SK-N-SH (cell line): ENCODE measurements around the gene SFSWAP. TPM values are rescaled to one million over a fixed set of nuclear protein-coding genes. Genes with fewer than 3 reads are reported as not detected.

Experiments used
- CTCF ChIA-PET: fragments of 300-600, 350-600 bp; formaldehyde crosslinking; extraction: SDS; loops from one replicate; lab custom pipeline; 2021; lab: Yijun Ruan, JAX
- POLR2A ChIA-PET: fragments of 350-600 bp; sonication (Branson Sonifier 250); formaldehyde crosslinking; extraction: SDS; loops from one replicate; lab custom pipeline; 2020; ENCODE audit warnings: antibody characterized with exemption, inconsistent platforms; lab: Yijun Ruan, JAX
- DNase-seq: peaks from one replicate; pipeline ENCODE4 v3.0.0; 2012
- H2AFZ ChIP-seq: fragments of 200-600 bp; sonication (generic); 2 replicates; pipeline ENCODE4 v1.8.1; 2016; ENCODE audit warnings: antibody characterized with exemption, mild to moderate bottlenecking, low read depth
- H3F3A ChIP-seq: fragments of 200-600 bp; sonication (generic); replicated peaks from 2 replicates; pipeline ENCODE3; 2016; ENCODE audit warnings: antibody characterized with exemption, mild to moderate bottlenecking; ENCODE audit not compliant: insufficient read depth
- H3K27ac ChIP-seq, 2 experiments: fragments of 200-500 bp in 1 of 2; fragments of 200-600 bp in 1 of 2; sonication (Bioruptor generic) in 1 of 2; sonication (generic), shearing (Covaris generic) in 1 of 2; 2 replicates each; pipeline versions ENCODE4 v1.5.1 to v1.6.1; 2014 to 2016; ENCODE audit warnings: low read depth in 2 of 2, inconsistent platforms in 1 of 2, low read length in 1 of 2, mild to moderate bottlenecking in 1 of 2, mixed read lengths in 1 of 2
- H3K27me3 ChIP-seq: fragments of 200-600 bp; sonication (generic), shearing (Covaris generic); 2 replicates; pipeline ENCODE4 v1.6.1; 2016; ENCODE audit warnings: mixed run types; ENCODE audit not compliant: insufficient read depth
- H3K36me3 ChIP-seq, 2 experiments: fragments of 200-500 bp in 1 of 2; fragments of 200-600 bp in 1 of 2; sonication (Bioruptor generic) in 1 of 2; sonication (generic) in 1 of 2; replicated peaks in 1 of 2; 2 replicates each; pipeline versions ENCODE3 to v1.5.1; 2014 to 2016; ENCODE audit warnings: low read length in 1 of 2, mild to moderate bottlenecking in 1 of 2; ENCODE audit not compliant: insufficient read depth in 2 of 2, control insufficient read depth in 1 of 2
- H3K4me1 ChIP-seq, 2 experiments: fragments of 200-500 bp in 1 of 2; fragments of 200-600 bp in 1 of 2; sonication (Bioruptor generic) in 1 of 2; sonication (generic), shearing (Covaris generic) in 1 of 2; 2 replicates each; pipeline versions ENCODE4 v1.5.1 to v1.6.1; 2014 to 2016; ENCODE audit warnings: low read depth in 1 of 2, low read length in 1 of 2, mixed run types in 1 of 2; ENCODE audit not compliant: insufficient read depth in 2 of 2, control insufficient read depth in 1 of 2
- H3K4me2 ChIP-seq: fragments of 200-600 bp; sonication (generic), shearing (Covaris generic); 2 replicates; pipeline ENCODE4 v1.6.1; 2017; ENCODE audit warnings: mixed run types
- H3K4me3 ChIP-seq, 2 experiments: fragments of 200-500 bp in 1 of 2; fragments of 200-600 bp in 1 of 2; sonication (Bioruptor generic) in 1 of 2; sonication (generic), shearing (Covaris generic) in 1 of 2; 2 replicates each; pipeline versions ENCODE4 v1.5.1 to v1.8.1; 2014 to 2016; ENCODE audit warnings: low read depth in 2 of 2, inconsistent platforms in 1 of 2, low read length in 1 of 2, mild to moderate bottlenecking in 1 of 2, mixed read lengths in 1 of 2, moderate library complexity in 1 of 2
- H3K79me2 ChIP-seq: fragments of 200-600 bp; sonication (generic); 2 replicates; pipeline ENCODE4 v1.8.1; 2017; ENCODE audit warnings: mild to moderate bottlenecking; ENCODE audit not compliant: insufficient read depth
- H3K9ac ChIP-seq: fragments of 200-600 bp; sonication (generic); 2 replicates; pipeline ENCODE4 v1.6.1; 2017; ENCODE audit warnings: mixed run types
- H3K9me2 ChIP-seq: fragments of 200-600 bp; sonication (generic); 2 replicates; pipeline ENCODE4 v1.6.1; 2017; ENCODE audit warnings: mixed run types
- H3K9me3 ChIP-seq: fragments of 200-600 bp; sonication (generic); 2 replicates; pipeline ENCODE4 v1.6.1; 2017; ENCODE audit warnings: mixed run types, mild to moderate bottlenecking, moderate library complexity
- H4K20me1 ChIP-seq: fragments of 200-600 bp; sonication (generic); 2 replicates; pipeline ENCODE4 v1.6.1; 2017; ENCODE audit warnings: mild to moderate bottlenecking, mixed run types; ENCODE audit not compliant: insufficient read depth
- EP300 ChIP-seq, 2 experiments: IDR thresholded peaks; 2 replicates each; pipeline versions ENCODE4 v1.4.0 to v1.6.1; 2012; ENCODE audit warnings: borderline replicate concordance in 1 of 2, low read depth in 1 of 2, low read length in 1 of 2
- EZH2phosphoT487 ChIP-seq: fragments of 200-600 bp; sonication (generic); IDR thresholded peaks from 2 replicates; pipeline ENCODE4 v1.6.1; 2017; ENCODE audit warnings: low read depth, mixed run types, mild to moderate bottlenecking, antibody characterized with exemption, moderate library complexity, borderline replicate concordance
- FOSL2 ChIP-seq: IDR thresholded peaks from 2 replicates; pipeline ENCODE4 v1.4.0; 2012; ENCODE audit warnings: low read depth, mild to moderate bottlenecking, moderate library complexity, borderline replicate concordance
- GATA2 ChIP-seq: sonication (generic); formaldehyde crosslinking; IDR thresholded peaks from 2 replicates; pipeline ENCODE4 v1.5.0; 2020; ENCODE audit warnings: mild to moderate bottlenecking, missing genetic modification reagents
- JUND ChIP-seq: IDR thresholded peaks from 2 replicates; pipeline ENCODE4 v1.4.0; 2012
- RFX5 ChIP-seq: IDR thresholded peaks from 2 replicates; pipeline ENCODE4 v1.6.1; 2012; ENCODE audit warnings: mild to moderate bottlenecking, improper control_type of control experiment, low read length
- SIN3A ChIP-seq: IDR thresholded peaks from 2 replicates; pipeline ENCODE4 v1.6.1; 2012; ENCODE audit warnings: low read depth, mild to moderate bottlenecking, low read length, moderate library complexity, borderline replicate concordance
- TAF1 ChIP-seq: IDR thresholded peaks from 2 replicates; pipeline ENCODE4 v1.6.1; 2012; ENCODE audit warnings: low read depth, mild to moderate bottlenecking, low read length, moderate library complexity, borderline replicate concordance
- TCF12 ChIP-seq: IDR thresholded peaks from 2 replicates; pipeline ENCODE4 v1.4.0; 2012
- WGBS: methylation state at CpG from one replicate; pipeline ENCODE4 v1.1.6; 2017; ENCODE audit warnings: low lambda C conversion rate; 5-methylcytosine and 5-hydroxymethylcytosine counted together
- polyA plus RNA-seq, 3 experiments: library from polyadenylated mRNA; depleted of rRNA; stranded (reverse); fragments of >200 nt; gene quantifications; 2 replicates each; pipeline ENCODE4 v1.2.3, GENCODE V29; 2012
- TF ChIP-seq, protein P1 (sequence below): fragments of 200-600 bp; sonication (generic); IDR thresholded peaks from 2 replicates; pipeline ENCODE4 v1.6.1; 2017; ENCODE audit warnings: antibody characterized with exemption, mild to moderate bottlenecking, moderate library complexity
- TF ChIP-seq, protein P2 (sequence below): IDR thresholded peaks from 2 replicates; pipeline ENCODE4; 2012
- TF ChIP-seq, protein P3 (sequence below): IDR thresholded peaks from 2 replicates; pipeline ENCODE4 v1.4.0; 2012; ENCODE audit warnings: low read depth
- TF ChIP-seq, protein P4 (sequence below): IDR thresholded peaks from 2 replicates; pipeline ENCODE4 v1.4.0; 2012; ENCODE audit warnings: low read depth, borderline replicate concordance

Gene SFSWAP
- polyA plus RNA-seq, 1 of the 3 experiments (the other 2 are of a cell fraction): 27.9 TPM

DNA sequence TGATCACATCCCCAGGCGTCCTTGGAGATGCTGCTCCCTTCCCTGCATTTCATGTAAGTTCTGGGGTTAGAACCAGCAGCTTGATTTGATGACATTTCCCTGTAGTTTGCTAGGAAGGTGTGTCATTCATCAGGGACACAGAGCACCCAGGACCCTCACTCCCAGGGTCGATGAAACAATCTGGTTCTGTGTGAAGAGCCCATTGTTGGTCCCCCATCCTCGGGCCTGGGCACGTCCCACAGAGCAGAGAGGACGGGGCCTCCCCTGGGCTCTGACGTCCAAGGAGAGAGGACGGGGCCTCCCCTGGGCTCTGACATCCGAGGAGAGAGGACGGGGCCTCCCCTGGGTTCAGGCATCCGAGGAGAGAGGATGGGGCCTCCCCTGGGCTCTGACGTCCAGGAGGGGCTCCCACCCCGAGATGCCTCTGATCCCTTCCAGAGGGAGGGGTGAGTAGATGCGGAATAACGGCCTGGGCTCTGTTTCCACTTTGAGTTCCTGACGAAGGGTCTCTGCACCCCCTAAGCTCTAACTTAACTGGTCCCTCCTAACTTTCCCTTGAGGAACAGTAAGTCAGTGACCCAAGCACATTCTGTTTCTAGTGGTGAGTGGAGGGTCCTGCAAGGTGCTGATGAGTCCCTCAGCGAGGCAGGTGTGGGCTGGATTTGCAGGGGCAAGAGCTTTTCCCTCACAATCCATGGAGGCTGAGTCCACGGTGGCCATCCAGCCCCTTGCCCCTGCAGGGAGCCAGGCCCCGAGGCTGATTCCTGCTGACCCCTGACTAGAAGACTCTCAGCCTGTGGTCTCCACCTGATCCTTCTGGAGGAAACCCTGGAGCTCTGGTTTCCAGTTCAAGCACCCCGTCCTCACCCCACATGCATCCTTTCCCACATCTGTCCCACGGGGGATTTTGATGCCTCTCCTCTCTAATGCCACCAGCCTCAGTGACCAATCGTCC, 35.5 kb upstream of the SFSWAP start:
- H3K79me2 ChIP-seq: no peaks in the 10 kb centered on the region
- no peak overlapping the region for H3K9ac ChIP-seq
- no peaks in the 10 kb centered on the region for H4K20me1 ChIP-seq
- H3K36me3 ChIP-seq: no peaks in the 10 kb centered on the region
- no peaks in the 10 kb centered on the region for H3F3A ChIP-seq
- H3K4me3 ChIP-seq: no peak overlapping the region
- no peak overlapping the region for H3K27ac ChIP-seq
- no peaks in the 10 kb centered on the region for H3K9me2 ChIP-seq
- POLR2A ChIA-PET: no interaction called here
- no peak overlapping the region for H2AFZ ChIP-seq
- WGBS: 36% methylated on average over 18 of the region's 21 CpGs
- H3K9me3 ChIP-seq: no peaks in the 10 kb centered on the region
- CTCF ChIA-PET: no interaction called here
- no peaks in the 10 kb centered on the region; a peak in 1 of 4 replicates for H3K4me1 ChIP-seq
- no peaks in the 10 kb centered on the region for H3K27me3 ChIP-seq
- TF ChIP-seq GATA2 (CRISPR knock-in tag) (no peak), RFX5 (no peak), SIN3A (no peak), JUND (no peak), EP300 (IDR thresholded peaks at IDR 0.05; ENCODE audit: borderline replicate concordance in 1 of 2, low read depth in 1 of 2, low read length in 1 of 2) (no peak), EZH2phosphoT487 (no peak), TAF1 (no peak), FOSL2 (no peak), TCF12 (no peak)
- TF ChIP-seq, protein P1, sequence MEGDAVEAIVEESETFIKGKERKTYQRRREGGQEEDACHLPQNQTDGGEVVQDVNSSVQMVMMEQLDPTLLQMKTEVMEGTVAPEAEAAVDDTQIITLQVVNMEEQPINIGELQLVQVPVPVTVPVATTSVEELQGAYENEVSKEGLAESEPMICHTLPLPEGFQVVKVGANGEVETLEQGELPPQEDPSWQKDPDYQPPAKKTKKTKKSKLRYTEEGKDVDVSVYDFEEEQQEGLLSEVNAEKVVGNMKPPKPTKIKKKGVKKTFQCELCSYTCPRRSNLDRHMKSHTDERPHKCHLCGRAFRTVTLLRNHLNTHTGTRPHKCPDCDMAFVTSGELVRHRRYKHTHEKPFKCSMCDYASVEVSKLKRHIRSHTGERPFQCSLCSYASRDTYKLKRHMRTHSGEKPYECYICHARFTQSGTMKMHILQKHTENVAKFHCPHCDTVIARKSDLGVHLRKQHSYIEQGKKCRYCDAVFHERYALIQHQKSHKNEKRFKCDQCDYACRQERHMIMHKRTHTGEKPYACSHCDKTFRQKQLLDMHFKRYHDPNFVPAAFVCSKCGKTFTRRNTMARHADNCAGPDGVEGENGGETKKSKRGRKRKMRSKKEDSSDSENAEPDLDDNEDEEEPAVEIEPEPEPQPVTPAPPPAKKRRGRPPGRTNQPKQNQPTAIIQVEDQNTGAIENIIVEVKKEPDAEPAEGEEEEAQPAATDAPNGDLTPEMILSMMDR: no peak
- TF ChIP-seq, protein P2, sequence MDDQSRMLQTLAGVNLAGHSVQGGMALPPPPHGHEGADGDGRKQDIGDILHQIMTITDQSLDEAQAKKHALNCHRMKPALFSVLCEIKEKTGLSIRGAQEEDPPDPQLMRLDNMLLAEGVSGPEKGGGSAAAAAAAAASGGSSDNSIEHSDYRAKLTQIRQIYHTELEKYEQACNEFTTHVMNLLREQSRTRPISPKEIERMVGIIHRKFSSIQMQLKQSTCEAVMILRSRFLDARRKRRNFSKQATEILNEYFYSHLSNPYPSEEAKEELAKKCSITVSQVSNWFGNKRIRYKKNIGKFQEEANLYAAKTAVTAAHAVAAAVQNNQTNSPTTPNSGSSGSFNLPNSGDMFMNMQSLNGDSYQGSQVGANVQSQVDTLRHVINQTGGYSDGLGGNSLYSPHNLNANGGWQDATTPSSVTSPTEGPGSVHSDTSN: no peak
- TF ChIP-seq, protein P3, sequence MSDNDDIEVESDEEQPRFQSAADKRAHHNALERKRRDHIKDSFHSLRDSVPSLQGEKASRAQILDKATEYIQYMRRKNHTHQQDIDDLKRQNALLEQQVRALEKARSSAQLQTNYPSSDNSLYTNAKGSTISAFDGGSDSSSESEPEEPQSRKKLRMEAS: no peak
- TF ChIP-seq, protein P4, sequence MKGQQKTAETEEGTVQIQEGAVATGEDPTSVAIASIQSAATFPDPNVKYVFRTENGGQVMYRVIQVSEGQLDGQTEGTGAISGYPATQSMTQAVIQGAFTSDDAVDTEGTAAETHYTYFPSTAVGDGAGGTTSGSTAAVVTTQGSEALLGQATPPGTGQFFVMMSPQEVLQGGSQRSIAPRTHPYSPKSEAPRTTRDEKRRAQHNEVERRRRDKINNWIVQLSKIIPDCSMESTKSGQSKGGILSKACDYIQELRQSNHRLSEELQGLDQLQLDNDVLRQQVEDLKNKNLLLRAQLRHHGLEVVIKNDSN: no peak
- no peak overlapping the region for H3K4me2 ChIP-seq
- DNase-seq: peak; percentile 3
